Activated naive CD8-positive, alpha-beta T cell treated with anti-CD3 and anti-CD28 coated beads, Interleukin-2, amount 10 ng/mL, durations not matched to agents 7 days and 5 days (primary cell): ENCODE data around the gene ERICH2. TPM values are rescaled to one million over a fixed set of nuclear protein-coding genes. Genes with fewer than 3 reads are reported as not detected.
A peak's percentile ranks its signal among the peaks of the same experiment; 100 is the strongest.

ENCODE experiments used
- ATAC-seq: fragments of 150-1000 bp; cut with Tn5 transposase; one replicate; pipeline ENCODE4 v1.10.0; 2021; ENCODE audit warnings: low read depth, moderate library complexity
- POLR2A ChIA-PET: fragments of 350-600 bp; sonication (Branson Sonifier 250); formaldehyde crosslinking; loops from one replicate; lab custom pipeline; 2021; ENCODE audit warnings: antibody characterized with exemption; lab: Charles Lee
- DNase-seq: peaks from one replicate; pipeline ENCODE4 v3.0.0; 2021
- H3K27ac Mint-ChIP-seq: one replicate; pipeline ENCODE4 v1.8.0; 2022; ENCODE audit warnings: mild to moderate bottlenecking, mixed read lengths
- H3K27me3 Mint-ChIP-seq: one replicate; pipeline ENCODE4 v1.8.0; 2022; ENCODE audit warnings: mild to moderate bottlenecking, moderate library complexity, mixed read lengths
- H3K36me3 Mint-ChIP-seq: one replicate; pipeline ENCODE4 v1.8.0; 2021; ENCODE audit warnings: mild to moderate bottlenecking, mixed read lengths
- H3K4me1 Mint-ChIP-seq: one replicate; pipeline ENCODE4 v1.8.0; 2021; ENCODE audit warnings: mixed read lengths
- H3K4me3 Mint-ChIP-seq: one replicate; pipeline ENCODE4 v1.8.0; 2022; ENCODE audit warnings: mild to moderate bottlenecking, moderate library complexity, mixed read lengths
- H3K9me3 Mint-ChIP-seq: one replicate; pipeline ENCODE4 v1.8.0; 2021; ENCODE audit warnings: mixed read lengths
- total RNA-seq, 2 experiments: library from RNA; stranded (reverse); gene quantifications; one replicate each; pipeline ENCODE4 v1.2.3, GENCODE V29; 2021

Gene ERICH2
- total RNA-seq, 2 experiments from 2014 or later: not detected

DNA sequence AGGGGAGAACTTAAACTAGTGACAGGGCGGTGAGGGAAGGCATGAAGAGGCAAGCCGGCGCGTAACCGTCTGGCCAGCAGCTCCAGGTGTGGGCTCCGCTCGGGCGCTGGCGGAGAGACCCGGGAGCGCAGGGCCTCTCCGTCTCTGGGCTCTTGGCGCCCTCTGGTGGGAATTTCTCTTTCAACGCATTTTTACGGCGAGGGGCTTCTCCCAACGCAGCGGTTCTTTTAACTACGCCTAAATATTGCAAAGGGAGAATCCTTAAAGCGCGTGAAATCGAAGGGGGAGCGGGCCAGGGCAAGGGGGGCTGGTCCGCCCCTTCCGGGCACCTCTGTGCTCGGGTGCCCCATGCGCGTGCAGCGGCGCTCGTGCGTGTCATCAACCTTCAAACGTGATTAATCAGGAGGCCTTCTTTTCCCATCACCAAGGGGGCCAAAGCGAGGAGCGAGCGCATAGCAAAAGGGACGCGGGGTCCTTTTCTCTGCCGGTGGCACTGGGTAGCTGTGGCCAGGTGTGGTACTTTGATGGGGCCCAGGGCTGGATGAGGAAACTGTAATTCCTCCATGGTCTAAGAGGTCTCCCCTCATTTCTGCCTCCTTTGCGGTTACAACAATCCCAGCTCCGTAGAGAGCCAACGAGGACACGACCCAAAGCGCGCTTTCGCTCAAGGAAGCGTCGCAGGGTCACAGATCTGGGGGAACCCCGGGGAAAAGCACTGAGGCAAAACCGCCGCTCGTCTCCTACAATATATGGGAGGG is 45.7 kb downstream of the ERICH2 start:
- Mint-ChIP-seq H3K36me3 (peaks cover 2% of the 10 kb centered on the region), H3K4me1 (peaks cover 48% of the 10 kb centered on the region), H3K27me3 (peaks cover 72% of the 10 kb centered on the region), H3K4me3 (peak overlapping the region; percentile 84), H3K27ac (no peak overlapping the region), H3K9me3 (no peaks in the 10 kb centered on the region)
- ATAC-seq (peak; percentile 50), DNase-seq (peak; percentile 75)
- POLR2A ChIA-PET: interaction anchor here (1.1 kb wide), 1 partner anchor 92 kb away, joined by 3 read pairs; no protein-coding TSS in a partner anchor

DNA sequence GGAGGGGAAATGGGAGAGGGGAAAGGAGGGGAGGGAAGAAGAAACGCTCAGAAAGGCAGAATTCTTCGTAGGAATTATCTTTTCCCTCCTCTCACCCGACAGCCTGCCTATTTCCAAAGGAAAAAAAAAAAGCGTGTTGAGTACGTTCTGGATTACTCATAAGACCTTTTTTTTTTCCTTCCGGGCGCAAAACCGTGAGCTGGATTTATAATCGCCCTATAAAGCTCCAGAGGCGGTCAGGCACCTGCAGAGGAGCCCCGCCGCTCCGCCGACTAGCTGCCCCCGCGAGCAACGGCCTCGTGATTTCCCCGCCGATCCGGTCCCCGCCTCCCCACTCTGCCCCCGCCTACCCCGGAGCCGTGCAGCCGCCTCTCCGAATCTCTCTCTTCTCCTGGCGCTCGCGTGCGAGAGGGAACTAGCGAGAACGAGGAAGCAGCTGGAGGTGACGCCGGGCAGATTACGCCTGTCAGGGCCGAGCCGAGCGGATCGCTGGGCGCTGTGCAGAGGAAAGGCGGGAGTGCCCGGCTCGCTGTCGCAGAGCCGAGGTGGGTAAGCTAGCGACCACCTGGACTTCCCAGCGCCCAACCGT is 46.4 kb downstream of the ERICH2 start, which contains the start of gene GAD1:
Gene GAD1 (plus strand): TSS at position 384 of the 589 bp plus-strand sequence. CDS start 1,705 bp downstream, outside the sequence.
- H3K9me3 Mint-ChIP-seq: no peaks in the 10 kb centered on the region
- DNase-seq (peak; percentile 73), ATAC-seq (peak; percentile 47)
- POLR2A ChIA-PET: interaction anchor here (0.7 to 1.1 kb wide), 2 partner anchors 93 to 418 kb away, joined by 3 read pairs; no protein-coding TSS in a partner anchor
- peaks cover 52% of the 10 kb centered on the region for H3K4me1 Mint-ChIP-seq
- H3K4me3 Mint-ChIP-seq: peak within 1 kb of the TSS; percentile 84
- peaks cover 79% of the 10 kb centered on the region for H3K27me3 Mint-ChIP-seq
- H3K36me3 Mint-ChIP-seq: peaks cover 2% of the 10 kb centered on the region
- H3K27ac Mint-ChIP-seq: no peak within 1 kb of the TSS

DNA sequence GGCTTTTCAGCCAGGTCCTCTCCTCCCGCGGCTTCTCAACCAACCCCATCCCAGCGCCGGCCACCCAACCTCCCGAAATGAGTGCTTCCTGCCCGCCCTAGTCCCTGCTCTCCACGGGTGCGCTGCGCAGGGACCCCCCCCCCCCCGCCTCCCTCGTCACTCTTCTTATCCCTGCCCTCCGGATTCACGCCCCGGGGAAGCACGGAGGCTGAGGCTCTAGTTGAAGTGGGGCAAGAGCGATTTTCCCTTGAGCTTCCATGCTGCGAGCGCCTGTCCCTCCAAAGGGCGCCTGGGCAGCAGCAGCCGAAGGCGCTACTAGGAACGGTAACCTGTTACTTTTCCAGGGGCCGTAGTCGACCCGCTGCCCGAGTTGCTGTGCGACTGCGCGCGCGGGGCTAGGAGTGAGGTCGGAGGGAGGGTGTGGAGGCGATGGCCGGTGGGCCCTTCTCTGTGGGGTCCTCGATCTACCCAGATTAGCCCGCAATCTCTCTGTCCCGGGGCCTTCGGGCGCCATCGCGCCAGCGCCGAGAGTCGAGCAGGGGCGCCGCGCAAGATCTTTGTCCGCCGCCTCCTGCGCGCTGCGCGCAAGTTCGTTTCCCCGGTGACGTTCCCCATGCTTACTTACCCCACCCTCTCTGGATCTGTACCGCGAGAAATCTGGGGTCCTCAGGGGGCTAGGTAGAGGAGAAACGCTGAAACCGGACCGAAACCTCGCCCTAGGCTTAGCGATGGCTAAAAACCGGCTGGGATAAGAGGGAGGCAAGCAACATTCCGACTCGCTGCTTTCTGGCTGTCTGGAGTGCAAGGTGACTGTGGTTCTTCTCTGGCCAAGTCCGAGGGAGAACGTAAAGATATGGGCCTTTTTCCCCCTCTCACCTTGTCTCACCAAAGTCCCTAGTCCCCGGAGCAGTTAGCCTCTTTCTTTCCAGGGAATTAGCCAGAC is 47.2 kb downstream of the ERICH2 start:
- Mint-ChIP-seq H3K36me3 (peaks cover 2% of the 10 kb centered on the region), H3K4me1 (peaks cover 58% of the 10 kb centered on the region), H3K27ac (no peak overlapping the region), H3K9me3 (no peaks in the 10 kb centered on the region), H3K4me3 (peak overlapping the region; percentile 84), H3K27me3 (peaks cover 85% of the 10 kb centered on the region)
- POLR2A ChIA-PET: interaction anchor here (0.7 kb wide), 1 partner anchor 419 kb away, joined by 3 read pairs; no protein-coding TSS in a partner anchor
- DNase-seq (peak; percentile 70), ATAC-seq (peak; percentile 5)

- ATAC-seq: peak; percentile 13
- H3K4me1 Mint-ChIP-seq: peaks cover 62% of the 10 kb centered on the region
These were observed 48.0 kb downstream of the ERICH2 start for GRCh38 chr2:170818036-170818751.

GRCh38 chr2:170818752-170819470 is 48.7 kb downstream of the ERICH2 start:
- no peak for ATAC-seq
- POLR2A ChIA-PET: interaction anchor here (1.2 kb wide), 1 partner anchor 110 kb away, joined by 3 read pairs; the partner anchor contains the start of gene GORASP2

More at GRCh38 chr2:170818036-170818751, 48.0 kb downstream of the ERICH2 start:
- POLR2A ChIA-PET: no interaction called here
- peak overlapping the region; percentile 84 for H3K4me3 Mint-ChIP-seq
- peaks cover 86% of the 10 kb centered on the region for H3K27me3 Mint-ChIP-seq
- H3K27ac Mint-ChIP-seq: peak overlapping the region; percentile 34
- peaks cover 2% of the 10 kb centered on the region for H3K36me3 Mint-ChIP-seq
- no peaks in the 10 kb centered on the region for H3K9me3 Mint-ChIP-seq
- DNase-seq: peak; percentile 62

DNA sequence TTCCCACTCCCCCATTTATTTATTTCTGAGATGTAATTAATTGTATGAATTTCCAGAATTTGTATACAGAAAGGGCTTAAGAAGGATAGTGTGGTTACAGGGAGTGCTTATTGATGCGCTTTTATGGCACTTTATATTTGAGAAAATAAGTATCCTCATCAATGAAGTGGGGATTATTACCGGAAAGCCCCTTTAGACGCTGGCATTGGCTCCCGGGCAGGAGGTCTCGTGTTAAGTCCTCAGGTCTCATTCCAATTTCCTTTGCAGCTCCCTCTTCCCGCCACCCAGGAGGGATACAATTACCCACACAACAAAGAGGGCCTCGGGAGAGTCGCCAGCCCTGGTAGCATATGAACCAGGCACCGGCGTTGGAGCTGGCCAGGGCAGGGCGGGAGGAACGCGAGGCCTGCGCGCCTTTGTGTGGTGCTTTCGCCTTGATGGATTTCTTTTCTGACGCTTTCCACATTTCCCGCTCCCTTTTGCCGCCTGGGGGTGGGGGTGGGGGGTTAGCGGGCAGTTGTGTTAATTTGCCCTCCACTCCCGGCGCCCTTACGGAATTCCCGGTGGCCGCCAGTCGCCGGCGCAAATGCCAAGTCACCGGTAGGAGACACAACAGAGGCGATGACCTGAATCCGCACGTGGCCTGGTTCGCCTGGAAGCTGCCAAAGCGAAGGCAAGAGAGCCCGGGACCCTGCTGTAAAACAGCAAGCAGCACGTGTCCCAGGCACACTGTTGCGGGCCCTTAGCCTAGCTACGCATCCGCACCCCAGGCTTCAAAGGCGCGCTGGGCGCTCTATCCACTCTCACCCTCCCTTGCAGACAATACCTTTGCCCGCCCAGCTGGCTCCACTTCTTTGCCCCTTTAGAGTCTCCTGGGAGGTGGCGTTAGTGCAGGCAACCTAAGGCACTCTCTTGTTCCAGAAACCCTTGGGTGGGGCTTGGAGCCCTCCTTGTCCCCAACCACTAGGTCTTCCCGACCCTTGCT is 49.8 kb downstream of the ERICH2 start:
- peak overlapping the region; percentile 77 for H3K4me3 Mint-ChIP-seq
- POLR2A ChIA-PET: interaction anchor here (1.2 kb wide), 1 partner anchor 109 kb away, joined by 3 read pairs; the partner anchor contains the start of gene GORASP2
- DNase-seq: peak; percentile 36
- H3K4me1 Mint-ChIP-seq: peaks cover 48% of the 10 kb centered on the region
- ATAC-seq: no peak
- peaks cover 2% of the 10 kb centered on the region for H3K36me3 Mint-ChIP-seq
- no peak overlapping the region for H3K27ac Mint-ChIP-seq
- H3K9me3 Mint-ChIP-seq: no peaks in the 10 kb centered on the region
- peaks cover 85% of the 10 kb centered on the region for H3K27me3 Mint-ChIP-seq

More at GRCh38 chr2:170818752-170819470, 48.7 kb downstream of the ERICH2 start:
- Mint-ChIP-seq H3K36me3 (peaks cover 2% of the 10 kb centered on the region), H3K4me3 (peak overlapping the region; percentile 84), H3K4me1 (peaks cover 57% of the 10 kb centered on the region), H3K27me3 (peaks cover 85% of the 10 kb centered on the region), H3K27ac (peak overlapping the region; percentile 34), H3K9me3 (no peaks in the 10 kb centered on the region)
- no peak for DNase-seq

DNA sequence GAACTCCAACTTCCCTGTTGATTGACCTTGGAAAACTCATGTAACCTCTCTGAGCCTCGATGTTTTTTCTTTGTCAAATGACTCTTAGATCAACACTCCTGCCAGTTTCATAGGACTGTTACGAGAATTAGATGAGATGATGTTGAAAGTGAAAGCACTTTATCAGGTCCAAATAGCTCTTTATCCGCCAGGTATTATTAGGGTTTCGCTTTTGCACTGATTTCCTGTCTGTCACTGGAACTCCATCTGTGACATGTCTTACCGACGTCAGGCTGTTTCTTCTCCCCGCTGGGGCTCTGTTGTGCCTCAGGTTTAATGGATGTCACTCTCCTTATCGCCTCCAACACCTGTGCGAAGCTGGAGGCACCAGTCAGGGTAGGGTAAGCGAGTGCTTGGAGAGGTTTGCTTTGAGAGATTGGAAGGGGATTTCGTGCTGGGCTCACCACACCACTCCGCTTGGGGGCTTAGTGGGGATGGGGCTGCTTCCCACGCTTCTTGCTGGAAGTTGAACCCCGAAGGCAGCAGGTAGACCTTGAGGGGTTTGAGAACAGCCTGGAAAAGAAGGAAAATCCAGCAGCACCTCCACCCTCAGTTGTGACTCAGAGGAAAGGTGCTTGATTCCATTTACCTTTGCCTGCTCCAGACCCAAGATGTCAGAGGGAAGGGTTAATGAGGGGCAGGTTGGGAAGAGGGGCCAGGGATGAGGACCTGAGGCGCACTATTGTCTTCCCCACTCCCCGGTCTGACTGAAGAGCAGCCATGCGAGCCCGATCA is 50.8 kb downstream of the ERICH2 start:
- ATAC-seq (peak; percentile 10), DNase-seq (peak; percentile 38)
- peaks cover 2% of the 10 kb centered on the region for H3K36me3 Mint-ChIP-seq
- peak overlapping the region; percentile 2 for H3K27ac Mint-ChIP-seq
- no peaks in the 10 kb centered on the region for H3K9me3 Mint-ChIP-seq
- H3K4me1 Mint-ChIP-seq: peaks cover 44% of the 10 kb centered on the region
- H3K27me3 Mint-ChIP-seq: peaks cover 87% of the 10 kb centered on the region
- POLR2A ChIA-PET: no interaction called here
- peak overlapping the region; percentile 77 for H3K4me3 Mint-ChIP-seq

GRCh38 chr2:170821531-170822289 is 51.5 kb downstream of the ERICH2 start:
- DNase-seq: peak; percentile 35
- no peaks in the 10 kb centered on the region for H3K9me3 Mint-ChIP-seq
- POLR2A ChIA-PET: interaction anchor here (0.5 to 1.4 kb wide), 2 partner anchors 52 to 53 kb away, joined by 4 read pairs; no protein-coding TSS in a partner anchor

DNA sequence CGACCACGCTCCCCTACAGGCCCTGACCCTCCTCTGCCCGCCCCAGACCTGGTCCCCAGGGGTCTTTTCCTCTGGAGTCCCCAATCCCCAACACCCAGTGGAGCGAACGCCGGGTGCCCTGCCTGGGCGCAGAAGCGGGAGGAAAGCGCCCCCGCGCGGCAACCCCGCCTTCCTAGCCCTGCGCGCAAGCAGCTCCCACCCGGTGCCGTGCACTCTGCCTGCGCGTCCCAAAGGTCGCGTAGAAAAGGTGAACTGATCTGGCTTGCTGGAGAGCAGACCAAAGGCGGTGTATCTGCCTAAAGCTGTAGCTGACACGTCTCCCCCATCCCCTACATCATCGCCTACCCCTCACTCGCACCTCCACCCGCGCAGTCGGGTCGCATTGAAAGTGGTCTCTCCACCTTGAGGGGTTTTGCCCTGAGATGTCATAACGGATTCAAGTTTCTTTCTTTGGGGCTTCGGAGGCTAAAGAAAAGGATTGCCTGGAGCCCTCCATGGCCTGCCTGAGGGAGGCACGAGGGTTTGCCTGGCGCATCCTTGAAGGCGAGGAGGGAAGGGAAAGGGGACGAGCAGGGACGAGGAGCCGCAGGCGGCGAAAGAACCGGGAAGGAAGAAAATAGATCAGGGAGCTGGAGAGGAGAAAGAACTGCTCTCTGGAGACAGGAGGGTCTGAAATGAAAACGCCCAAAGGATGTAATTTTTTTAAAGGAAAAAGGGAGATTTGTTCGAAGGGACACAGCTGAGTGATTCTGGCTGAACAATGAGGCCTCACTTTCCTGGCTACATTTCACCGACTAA is 52.3 kb downstream of the ERICH2 start:
- peaks cover 2% of the 10 kb centered on the region for H3K36me3 Mint-ChIP-seq
- H3K27ac Mint-ChIP-seq: no peak overlapping the region
- ATAC-seq: peak; percentile 57
- H3K27me3 Mint-ChIP-seq: peaks cover 92% of the 10 kb centered on the region
- H3K4me3 Mint-ChIP-seq: peak overlapping the region; percentile 77
- no peaks in the 10 kb centered on the region for H3K9me3 Mint-ChIP-seq
- DNase-seq: peak; percentile 73
- POLR2A ChIA-PET: interaction anchor here (0.5 to 1.4 kb wide), 3 partner anchors 51 to 54 kb away, joined by 3 to 4 read pairs (median 4); no protein-coding TSS in a partner anchor
- H3K4me1 Mint-ChIP-seq: peaks cover 40% of the 10 kb centered on the region

More at GRCh38 chr2:170821531-170822289, 51.5 kb downstream of the ERICH2 start:
- H3K36me3 Mint-ChIP-seq: peaks cover 2% of the 10 kb centered on the region
- no peak for ATAC-seq
- peaks cover 43% of the 10 kb centered on the region for H3K4me1 Mint-ChIP-seq
- no peak overlapping the region for H3K27ac Mint-ChIP-seq
- peak overlapping the region; percentile 77 for H3K4me3 Mint-ChIP-seq
- peaks cover 89% of the 10 kb centered on the region for H3K27me3 Mint-ChIP-seq
